HCT116 (cell line): ENCODE data around the gene SUPT3H. TPM values are rescaled to one million over a fixed set of nuclear protein-coding genes. Genes with fewer than 3 reads are reported as not detected.

Source experiments
- ATAC-seq: fragments of 200-7000 bp; cut with Tn5 transposase; 2 replicates; pipeline ENCODE4 v1.9.1; 2020; ENCODE audit warnings: mild to moderate bottlenecking, moderate library complexity
- BruUV-seq: library from RNA; stranded (reverse); fragments of 400-500 nt; replicated peaks from 2 replicates; lab custom pipeline; 2021; lab: Mats Ljungman, UMichigan
- CTCF ChIA-PET: fragments of 300-600 bp; sonication (Branson Sonifier 250); formaldehyde crosslinking; loops from one replicate; lab custom pipeline; 2021; ENCODE audit warnings: antibody characterized with exemption; lab: Charles Lee
- POLR2A ChIA-PET: fragments of 300-600, 350-600 bp; sonication (Branson Sonifier 250); formaldehyde crosslinking; loops from one replicate; lab custom pipeline; 2021; ENCODE audit warnings: antibody characterized with exemption; lab: Charles Lee
- RAD21 ChIA-PET, 2 experiments: fragments of 300-600 bp; sonication (Branson Sonifier 250); formaldehyde crosslinking; loops; one replicate each; lab custom pipeline; 2023; ENCODE audit warnings: low total read pairs in 2 of 2; ENCODE audit not compliant: uncharacterized antibody in 2 of 2, unreplicated experiment in 2 of 2, low non-redundant PET in 1 of 2; lab: Charles Lee
- DNase-seq: peaks from one replicate; pipeline ENCODE4 v3.0.0-alpha.2; 2010; ENCODE audit warnings: low read depth, low spot score
- H2AFZ ChIP-seq: fragments of 200-600 bp; shearing (Covaris generic), sonication (generic); 2 replicates; pipeline ENCODE4 v1.6.1; 2017; ENCODE audit warnings: low read depth, mixed run types, mixed read lengths, antibody characterized with exemption, low read length; ENCODE audit not compliant: poor library complexity, severe bottlenecking
- H3K27ac ChIP-seq: 2 replicates; pipeline ENCODE4 v1.5.1; 2012; ENCODE audit warnings: low read depth, low read length
- H3K27me3 ChIP-seq: fragments of 200-600 bp; sonication (generic); 2 replicates; pipeline ENCODE4 v1.6.1; 2016; ENCODE audit warnings: mixed run types, low read length, mixed read lengths; ENCODE audit not compliant: insufficient read depth
- H3K36me3 ChIP-seq, 2 experiments: fragments of 200-500 bp in 1 of 2; fragments of 200-600 bp in 1 of 2; sonication (Bioruptor generic) in 1 of 2; sonication (generic) in 1 of 2; 2 replicates each; pipeline versions ENCODE4 v1.5.1 to v1.6.1; 2014 to 2016; ENCODE audit warnings: low read length in 2 of 2, inconsistent platforms in 1 of 2, mixed read lengths in 1 of 2, mixed run types in 1 of 2; ENCODE audit not compliant: insufficient read depth in 2 of 2, control insufficient read depth in 1 of 2
- H3K4me1 ChIP-seq, 2 experiments: fragments of 200-600 bp in 1 of 2; sonication (generic) in 1 of 2; 2 replicates each; pipeline versions ENCODE4 v1.5.1 to v1.6.1; 2012 to 2017; ENCODE audit warnings: low read length in 2 of 2, inconsistent platforms in 1 of 2, mild to moderate bottlenecking in 1 of 2, mixed read lengths in 1 of 2, mixed run types in 1 of 2, moderate library complexity in 1 of 2; ENCODE audit not compliant: insufficient read depth in 2 of 2, control insufficient read depth in 1 of 2
- H3K4me2 ChIP-seq: fragments of 200-600 bp; sonication (generic); 2 replicates; pipeline ENCODE4 v1.6.1; 2017; ENCODE audit warnings: mixed run types, low read length, mixed read lengths
- H3K4me3 ChIP-seq, 2 experiments: fragments of 200-600 bp in 1 of 2; sonication (generic) in 1 of 2; replicated peaks in 1 of 2; 2 replicates each; pipeline ENCODE4 v1.5.1; 2011 to 2016; ENCODE audit warnings: low read length in 2 of 2, control low read depth in 1 of 2, low read depth in 1 of 2, mild to moderate bottlenecking in 1 of 2, mixed read lengths in 1 of 2, mixed run types in 1 of 2
- H3K79me2 ChIP-seq: fragments of 200-600 bp; sonication (generic); 2 replicates; pipeline ENCODE4 v1.6.1; 2017; ENCODE audit warnings: mild to moderate bottlenecking, mixed run types, low read length, moderate library complexity, mixed read lengths; ENCODE audit not compliant: insufficient read depth
- H3K9ac ChIP-seq: fragments of 200-600 bp; sonication (generic); 2 replicates; pipeline ENCODE4 v1.6.1; 2016; ENCODE audit warnings: low read length, mixed read lengths
- H3K9me2 ChIP-seq: fragments of 200-600 bp; sonication (generic), shearing (Covaris generic); 2 replicates; pipeline ENCODE4 v1.6.1; 2017; ENCODE audit warnings: mixed run types, mild to moderate bottlenecking, moderate library complexity; ENCODE audit not compliant: insufficient read depth
- H3K9me3 ChIP-seq, 2 experiments: fragments of 200-500 bp in 1 of 2; fragments of 200-600 bp in 1 of 2; sonication (Bioruptor generic) in 1 of 2; sonication (generic) in 1 of 2; 2 replicates each; pipeline ENCODE4 v1.6.1; 2014 to 2017; ENCODE audit warnings: low read length in 2 of 2, mixed read lengths in 2 of 2, inconsistent platforms in 1 of 2, low read depth in 1 of 2, mild to moderate bottlenecking in 1 of 2, mixed run types in 1 of 2, moderate library complexity in 1 of 2; ENCODE audit not compliant: control insufficient read depth in 1 of 2, insufficient read depth in 1 of 2
- H4K20me1 ChIP-seq: fragments of 200-600 bp; sonication (generic), shearing (Covaris generic); 2 replicates; pipeline ENCODE4 v1.6.1; 2017; ENCODE audit warnings: mixed run types, mild to moderate bottlenecking, moderate library complexity; ENCODE audit not compliant: insufficient read depth
- CBX3 ChIP-seq: IDR thresholded peaks from 2 replicates; pipeline ENCODE4 v1.6.1; 2012; ENCODE audit warnings: low read depth
- CEBPB ChIP-seq: IDR thresholded peaks from 2 replicates; pipeline ENCODE4 v1.6.1; 2012; ENCODE audit warnings: low read depth
- EGR1 ChIP-seq: IDR thresholded peaks from 2 replicates; pipeline ENCODE4 v1.6.1; 2012; ENCODE audit warnings: low read depth
- EZH2 ChIP-seq: fragments of 200-600 bp; sonication (generic); IDR thresholded peaks from 2 replicates; pipeline ENCODE4 v1.6.1; 2017; ENCODE audit warnings: antibody characterized with exemption, mixed run types
- EZH2phosphoT487 ChIP-seq: fragments of 200-600 bp; IDR thresholded peaks from 2 replicates; pipeline ENCODE4 v1.6.1; 2018; ENCODE audit warnings: antibody characterized with exemption, borderline replicate concordance
- FOSL1 ChIP-seq: IDR thresholded peaks from 2 replicates; pipeline ENCODE4 v1.6.1; 2012; ENCODE audit warnings: low read depth
- JUND ChIP-seq: IDR thresholded peaks from 2 replicates; pipeline ENCODE4 v1.6.1; 2012
- POLR2AphosphoS5 ChIP-seq: IDR thresholded peaks from 2 replicates; pipeline ENCODE4 v1.6.1; 2011; ENCODE audit warnings: mild to moderate bottlenecking, low read depth, low read length, moderate library complexity
- RAD21 ChIP-seq: IDR thresholded peaks from 2 replicates; pipeline ENCODE4 v1.6.1; 2012; ENCODE audit warnings: low read depth, mild to moderate bottlenecking
- SIN3A ChIP-seq: IDR thresholded peaks from 2 replicates; pipeline ENCODE4 v1.6.1; 2012; ENCODE audit warnings: low read depth
- SP1 ChIP-seq: IDR thresholded peaks from 2 replicates; pipeline ENCODE4 v1.6.1; 2012; ENCODE audit warnings: low read depth
- SRF ChIP-seq: IDR thresholded peaks from 2 replicates; pipeline ENCODE4 v1.6.1; 2012; ENCODE audit warnings: low read depth
- TCF7L2 ChIP-seq: IDR thresholded peaks from 2 replicates; pipeline ENCODE4 v1.7.0; 2011; ENCODE audit warnings: borderline replicate concordance, inconsistent platforms; ENCODE audit not compliant: insufficient read depth, insufficient read length; ENCODE audit errors: extremely low read depth
- YY1 ChIP-seq: IDR thresholded peaks from 2 replicates; pipeline ENCODE4 v1.6.1; 2011; ENCODE audit warnings: low read length, low read depth, moderate library complexity, mild to moderate bottlenecking; ENCODE audit not compliant: insufficient replicate concordance; ENCODE audit errors: extremely low read depth
- ZFX ChIP-seq: fragments of 450-650 bp; IDR thresholded peaks from 2 replicates; pipeline ENCODE4 v1.6.1; 2017
- ZNF274 ChIP-seq: fragments of 200-500 bp; sonication (Bioruptor generic); IDR thresholded peaks from 2 replicates; pipeline ENCODE4 v1.6.1; 2014; ENCODE audit warnings: mild to moderate bottlenecking, low read depth, low read length, inconsistent platforms
- intact Hi-C: fragments of 100-400 bp; cut with micrococcal nuclease; formaldehyde crosslinking; loops from 2 replicates; pipeline ENCODE4 v1.10.0; 2022
- total RNA-seq: library from RNA; stranded (reverse); gene quantifications from one replicate; pipeline ENCODE4 v1.2.1, GENCODE V29; 2021; ENCODE audit not compliant: unreplicated experiment
- TF ChIP-seq, protein P1 (sequence below): IDR thresholded peaks from 2 replicates; pipeline ENCODE4 v1.6.1; 2011; ENCODE audit warnings: mild to moderate bottlenecking, low read length, moderate library complexity; ENCODE audit not compliant: insufficient replicate concordance; ENCODE audit errors: extremely low read depth
- TF ChIP-seq, protein P2 (sequence below), 3 experiments: fragments of 200-600 bp in 1 of 3; sonication (generic) in 1 of 3; IDR thresholded peaks in 2 of 3; conservative IDR thresholded peaks in 1 of 3; 2 replicates each; pipeline ENCODE4 v1.5.1; 2012 to 2017; ENCODE audit warnings: low read depth in 2 of 3, low read length in 2 of 3, antibody characterized with exemption in 1 of 3, borderline replicate concordance in 1 of 3, control low read depth in 1 of 3, mild to moderate bottlenecking in 1 of 3, mixed read lengths in 1 of 3, mixed run types in 1 of 3, moderate library complexity in 1 of 3; ENCODE audit not compliant: insufficient read depth in 1 of 3
- TF ChIP-seq, protein P3 (sequence below): IDR thresholded peaks from 2 replicates; pipeline ENCODE4 v1.6.1; 2012; ENCODE audit warnings: low read depth

Gene SUPT3H
- total RNA-seq, 1 experiment from 2014 or later: 7.4 TPM

DNA sequence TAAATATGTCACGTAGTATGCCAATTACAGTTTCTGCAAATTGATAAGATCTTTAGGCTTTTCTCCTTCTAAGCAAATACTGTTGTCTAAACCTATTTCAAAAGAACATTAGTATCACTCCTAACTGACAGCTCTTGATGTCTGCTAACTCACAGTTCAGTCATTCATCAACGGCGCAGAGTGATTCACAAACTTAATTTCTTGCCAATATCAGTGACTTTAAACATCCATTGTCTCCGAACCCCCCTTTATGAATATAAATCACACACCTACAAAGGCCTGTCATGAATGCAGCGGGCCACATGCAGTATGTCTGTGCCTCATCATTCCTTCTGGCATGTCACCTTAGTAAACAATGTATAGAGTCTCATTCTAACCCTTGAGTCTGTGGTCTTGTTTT, 569.6 kb downstream of the SUPT3H start:
- Histone ChIP-seq H3K4me1 (no peaks in the 10 kb centered on the region), H2AFZ (no peak overlapping the region), H3K27me3 (no peaks in the 10 kb centered on the region), H3K4me2 (no peak overlapping the region), H3K9me2 (no peaks in the 10 kb centered on the region), H3K79me2 (no peaks in the 10 kb centered on the region), H4K20me1 (no peaks in the 10 kb centered on the region), H3K4me3 (no peak overlapping the region), H3K9ac (no peak overlapping the region), H3K27ac (no peak overlapping the region), H3K9me3 (no peaks in the 10 kb centered on the region), H3K36me3 (no peaks in the 10 kb centered on the region)
- CTCF ChIA-PET: no interaction called here
- no peak for ATAC-seq
- DNase-seq: no peak
- no TSS peak for BruUV-seq
- RAD21 ChIA-PET: no interaction called here
- intact Hi-C loops: no loop called here
- no peak for TF ChIP-seq ZFX
- TF ChIP-seq CBX3: no peak
- no peak for TF ChIP-seq FOSL1
- TF ChIP-seq EZH2: no peak
- no peak for TF ChIP-seq EZH2phosphoT487
- TF ChIP-seq SP1: no peak
- TF ChIP-seq CEBPB: no peak
- TF ChIP-seq YY1: no peak
- TF ChIP-seq, protein P1, sequence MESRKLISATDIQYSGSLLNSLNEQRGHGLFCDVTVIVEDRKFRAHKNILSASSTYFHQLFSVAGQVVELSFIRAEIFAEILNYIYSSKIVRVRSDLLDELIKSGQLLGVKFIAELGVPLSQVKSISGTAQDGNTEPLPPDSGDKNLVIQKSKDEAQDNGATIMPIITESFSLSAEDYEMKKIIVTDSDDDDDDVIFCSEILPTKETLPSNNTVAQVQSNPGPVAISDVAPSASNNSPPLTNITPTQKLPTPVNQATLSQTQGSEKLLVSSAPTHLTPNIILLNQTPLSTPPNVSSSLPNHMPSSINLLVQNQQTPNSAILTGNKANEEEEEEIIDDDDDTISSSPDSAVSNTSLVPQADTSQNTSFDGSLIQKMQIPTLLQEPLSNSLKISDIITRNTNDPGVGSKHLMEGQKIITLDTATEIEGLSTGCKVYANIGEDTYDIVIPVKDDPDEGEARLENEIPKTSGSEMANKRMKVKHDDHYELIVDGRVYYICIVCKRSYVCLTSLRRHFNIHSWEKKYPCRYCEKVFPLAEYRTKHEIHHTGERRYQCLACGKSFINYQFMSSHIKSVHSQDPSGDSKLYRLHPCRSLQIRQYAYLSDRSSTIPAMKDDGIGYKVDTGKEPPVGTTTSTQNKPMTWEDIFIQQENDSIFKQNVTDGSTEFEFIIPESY: no peak
- no peak for TF ChIP-seq EGR1
- TF ChIP-seq SIN3A: no peak
- TF ChIP-seq POLR2AphosphoS5: no peak
- no peak for TF ChIP-seq ZNF274
- TF ChIP-seq RAD21: no peak
- no peak for TF ChIP-seq SRF
- no peak for TF ChIP-seq JUND
- no peak for TF ChIP-seq TCF7L2
- TF ChIP-seq, protein P2, sequence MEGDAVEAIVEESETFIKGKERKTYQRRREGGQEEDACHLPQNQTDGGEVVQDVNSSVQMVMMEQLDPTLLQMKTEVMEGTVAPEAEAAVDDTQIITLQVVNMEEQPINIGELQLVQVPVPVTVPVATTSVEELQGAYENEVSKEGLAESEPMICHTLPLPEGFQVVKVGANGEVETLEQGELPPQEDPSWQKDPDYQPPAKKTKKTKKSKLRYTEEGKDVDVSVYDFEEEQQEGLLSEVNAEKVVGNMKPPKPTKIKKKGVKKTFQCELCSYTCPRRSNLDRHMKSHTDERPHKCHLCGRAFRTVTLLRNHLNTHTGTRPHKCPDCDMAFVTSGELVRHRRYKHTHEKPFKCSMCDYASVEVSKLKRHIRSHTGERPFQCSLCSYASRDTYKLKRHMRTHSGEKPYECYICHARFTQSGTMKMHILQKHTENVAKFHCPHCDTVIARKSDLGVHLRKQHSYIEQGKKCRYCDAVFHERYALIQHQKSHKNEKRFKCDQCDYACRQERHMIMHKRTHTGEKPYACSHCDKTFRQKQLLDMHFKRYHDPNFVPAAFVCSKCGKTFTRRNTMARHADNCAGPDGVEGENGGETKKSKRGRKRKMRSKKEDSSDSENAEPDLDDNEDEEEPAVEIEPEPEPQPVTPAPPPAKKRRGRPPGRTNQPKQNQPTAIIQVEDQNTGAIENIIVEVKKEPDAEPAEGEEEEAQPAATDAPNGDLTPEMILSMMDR (IDR thresholded peaks at IDR 0.05 in 2 of 3, conservative IDR thresholded peaks at IDR 0.05 in 1 of 3; ENCODE audit: borderline replicate concordance in 1 of 3, insufficient read depth in 1 of 3, low read depth in 2 of 3, low read length in 2 of 3): no peak
- TF ChIP-seq, protein P3, sequence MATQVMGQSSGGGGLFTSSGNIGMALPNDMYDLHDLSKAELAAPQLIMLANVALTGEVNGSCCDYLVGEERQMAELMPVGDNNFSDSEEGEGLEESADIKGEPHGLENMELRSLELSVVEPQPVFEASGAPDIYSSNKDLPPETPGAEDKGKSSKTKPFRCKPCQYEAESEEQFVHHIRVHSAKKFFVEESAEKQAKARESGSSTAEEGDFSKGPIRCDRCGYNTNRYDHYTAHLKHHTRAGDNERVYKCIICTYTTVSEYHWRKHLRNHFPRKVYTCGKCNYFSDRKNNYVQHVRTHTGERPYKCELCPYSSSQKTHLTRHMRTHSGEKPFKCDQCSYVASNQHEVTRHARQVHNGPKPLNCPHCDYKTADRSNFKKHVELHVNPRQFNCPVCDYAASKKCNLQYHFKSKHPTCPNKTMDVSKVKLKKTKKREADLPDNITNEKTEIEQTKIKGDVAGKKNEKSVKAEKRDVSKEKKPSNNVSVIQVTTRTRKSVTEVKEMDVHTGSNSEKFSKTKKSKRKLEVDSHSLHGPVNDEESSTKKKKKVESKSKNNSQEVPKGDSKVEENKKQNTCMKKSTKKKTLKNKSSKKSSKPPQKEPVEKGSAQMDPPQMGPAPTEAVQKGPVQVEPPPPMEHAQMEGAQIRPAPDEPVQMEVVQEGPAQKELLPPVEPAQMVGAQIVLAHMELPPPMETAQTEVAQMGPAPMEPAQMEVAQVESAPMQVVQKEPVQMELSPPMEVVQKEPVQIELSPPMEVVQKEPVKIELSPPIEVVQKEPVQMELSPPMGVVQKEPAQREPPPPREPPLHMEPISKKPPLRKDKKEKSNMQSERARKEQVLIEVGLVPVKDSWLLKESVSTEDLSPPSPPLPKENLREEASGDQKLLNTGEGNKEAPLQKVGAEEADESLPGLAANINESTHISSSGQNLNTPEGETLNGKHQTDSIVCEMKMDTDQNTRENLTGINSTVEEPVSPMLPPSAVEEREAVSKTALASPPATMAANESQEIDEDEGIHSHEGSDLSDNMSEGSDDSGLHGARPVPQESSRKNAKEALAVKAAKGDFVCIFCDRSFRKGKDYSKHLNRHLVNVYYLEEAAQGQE: no peak
- POLR2A ChIA-PET: no interaction called here
